ENCODE results near the gene TSR1. TPM values are rescaled to one million over a fixed set of nuclear protein-coding genes. Genes with fewer than 3 reads are reported as not detected.

TSR1 gene
- total RNA-seq, 2 donors from 2014 or later: 48.8 to 77.1 TPM

DNA sequence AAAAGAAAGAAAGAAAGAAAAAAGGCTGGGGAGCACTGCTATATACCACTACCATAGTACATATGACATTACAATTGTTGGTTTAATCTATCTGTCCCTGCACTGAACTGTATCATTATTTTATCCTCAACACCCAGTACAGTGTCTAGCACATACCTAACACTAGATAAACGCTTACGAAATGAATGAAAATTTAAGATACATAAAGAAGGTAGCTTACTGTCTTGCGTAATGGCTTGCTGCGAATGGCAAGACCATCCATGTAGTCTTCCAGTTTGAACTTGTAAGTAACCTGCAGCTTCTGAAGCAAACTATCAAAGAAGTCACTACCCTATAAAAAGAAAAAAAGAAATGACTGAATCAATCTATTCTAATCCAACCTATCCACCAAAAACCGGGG lies 39.2 kb downstream of the TSR1 start:
- no peak overlapping the region for H3K27ac Mint-ChIP-seq
- no peaks in the 10 kb centered on the region for H3K27me3 Mint-ChIP-seq
- no peaks in the 10 kb centered on the region for H3K9me3 Mint-ChIP-seq
- H3K4me3 Mint-ChIP-seq: no peak overlapping the region
- peaks cover 37% of the 10 kb centered on the region for H3K4me1 Mint-ChIP-seq
- H3K36me3 Mint-ChIP-seq (ENCODE audit: low read depth): peaks cover 99% of the 10 kb centered on the region
- no peak for ATAC-seq (replicated peaks)

DNA sequence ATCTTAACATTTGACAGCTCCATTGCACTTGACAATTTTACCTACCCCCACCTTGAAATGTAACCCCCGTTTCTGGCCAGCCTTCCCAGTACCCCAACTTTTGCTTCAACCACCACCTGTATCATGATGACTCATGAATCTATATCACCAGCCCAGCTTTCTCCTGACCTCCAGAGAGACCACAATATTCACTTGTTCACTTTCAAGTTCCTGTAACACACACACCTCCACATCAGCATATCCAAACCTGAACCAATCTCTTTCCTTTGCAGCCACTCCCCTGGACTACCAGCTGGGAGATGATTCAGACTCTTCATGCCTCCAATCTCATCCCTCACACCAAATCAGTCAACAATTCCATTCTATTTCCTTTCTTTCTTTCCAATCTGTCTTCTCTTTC lies 40.7 kb downstream of the TSR1 start:
- peak overlapping the region; percentile 5 for H3K27ac Mint-ChIP-seq
- peak overlapping the region; percentile 31 for H3K4me3 Mint-ChIP-seq
- peaks cover 32% of the 10 kb centered on the region for H3K4me1 Mint-ChIP-seq
- peak; percentile 97 for ATAC-seq (replicated peaks)
- H3K27me3 Mint-ChIP-seq: no peaks in the 10 kb centered on the region
- H3K36me3 Mint-ChIP-seq (ENCODE audit: low read depth): peaks cover 100% of the 10 kb centered on the region
- no peaks in the 10 kb centered on the region for H3K9me3 Mint-ChIP-seq

DNA sequence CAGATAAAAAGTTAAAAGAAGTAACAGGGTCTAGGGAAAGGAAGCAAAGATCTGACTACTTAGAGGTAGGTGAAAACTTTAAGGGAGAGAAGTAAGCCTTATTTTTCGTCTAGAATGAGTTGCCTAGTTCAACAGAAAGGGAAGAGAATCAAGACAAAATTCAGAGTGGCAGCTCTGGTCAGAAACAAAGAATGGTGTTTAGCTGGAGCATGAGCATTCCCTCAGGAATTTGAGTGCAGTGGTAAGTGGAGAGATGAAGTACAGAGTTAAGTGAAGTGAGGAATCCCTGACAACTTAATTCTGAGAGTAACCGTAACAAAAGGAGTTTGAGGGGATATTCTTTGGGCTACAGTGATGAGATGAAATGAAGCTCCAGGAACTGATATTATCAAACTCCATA lies 44.2 kb downstream of the TSR1 start:
- ATAC-seq (replicated peaks): no peak
- peaks cover 100% of the 10 kb centered on the region for H3K36me3 Mint-ChIP-seq (ENCODE audit: low read depth)
- no peak overlapping the region for H3K4me3 Mint-ChIP-seq

DNA sequence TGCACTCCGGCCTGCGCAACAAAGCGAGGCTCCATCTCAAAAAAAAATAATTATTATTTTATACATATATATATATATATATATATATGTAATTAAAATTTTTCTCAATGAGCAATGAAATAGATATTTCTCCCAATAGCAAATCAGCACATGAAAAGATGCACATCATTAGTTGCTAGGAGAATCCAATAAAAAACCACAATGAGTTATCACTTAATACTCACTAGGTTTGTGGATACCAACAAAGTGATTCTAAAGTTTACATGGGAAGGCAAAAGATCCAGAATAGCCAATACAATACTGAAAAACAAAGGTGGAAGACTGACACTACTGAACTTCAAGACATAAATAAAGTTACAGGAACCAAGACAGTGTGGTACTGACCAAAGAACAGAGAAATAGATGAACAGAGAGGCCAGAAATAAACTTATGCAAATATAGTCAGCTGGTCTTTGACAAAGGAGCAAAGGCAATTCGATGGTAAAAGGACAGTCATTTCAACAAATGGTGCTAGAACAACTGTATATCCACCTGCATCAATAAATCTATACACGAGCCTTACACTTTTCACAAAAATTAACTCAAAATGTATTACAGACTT lies 46.3 kb downstream of the TSR1 start:
- Mint-ChIP-seq H3K9me3 (no peaks in the 10 kb centered on the region), H3K4me3 (no peak overlapping the region), H3K27ac (no peak overlapping the region), H3K36me3 (ENCODE audit: low read depth) (peaks cover 100% of the 10 kb centered on the region), H3K4me1 (peaks cover 11% of the 10 kb centered on the region), H3K27me3 (no peaks in the 10 kb centered on the region)
- no peak for ATAC-seq (replicated peaks)

More for the DNA sequence above, 44.2 kb downstream of the TSR1 start:
- Mint-ChIP-seq H3K4me1 (peaks cover 25% of the 10 kb centered on the region), H3K27ac (no peak overlapping the region), H3K9me3 (no peaks in the 10 kb centered on the region), H3K27me3 (no peaks in the 10 kb centered on the region)

- no peak overlapping the region for H3K27ac Mint-ChIP-seq
- H3K9me3 Mint-ChIP-seq: no peaks in the 10 kb centered on the region
- H3K36me3 Mint-ChIP-seq (ENCODE audit: low read depth): peaks cover 97% of the 10 kb centered on the region
- peaks cover 10% of the 10 kb centered on the region for H3K4me1 Mint-ChIP-seq
- no peak overlapping the region for H3K4me3 Mint-ChIP-seq
- no peak for ATAC-seq (replicated peaks)
- no peaks in the 10 kb centered on the region for H3K27me3 Mint-ChIP-seq
Measured at GRCh38 chr17:2283302-2283701, 53.0 kb downstream of the TSR1 start.

DNA sequence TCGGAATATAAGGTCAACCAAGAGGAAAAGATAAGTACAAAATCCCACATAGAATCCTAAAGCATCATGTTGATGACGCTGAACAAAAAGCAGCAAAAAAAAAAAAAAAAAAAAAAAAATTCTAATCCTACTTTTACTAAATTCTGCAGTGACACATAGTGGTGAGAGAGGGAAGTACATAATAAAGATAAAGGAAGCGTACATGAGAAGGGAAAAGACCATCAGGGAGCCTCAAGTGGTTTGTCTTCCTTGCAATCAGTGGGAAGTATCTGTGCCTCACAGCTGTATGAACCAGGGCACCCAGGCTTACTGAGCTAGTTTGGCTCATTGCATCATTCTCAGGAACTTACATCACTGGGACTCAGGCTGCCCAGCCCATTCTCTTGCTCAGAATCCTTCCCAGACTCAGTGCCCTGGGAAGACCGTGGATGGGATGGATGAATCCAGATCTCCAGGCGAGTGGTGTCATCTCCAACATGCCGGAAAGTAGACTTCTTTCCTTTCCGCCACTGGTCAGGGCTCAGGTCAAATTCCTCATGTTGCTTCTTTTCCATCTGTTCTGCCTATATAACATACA lies 53.9 kb downstream of the TSR1 start:
- peaks cover 10% of the 10 kb centered on the region for H3K4me1 Mint-ChIP-seq
- no peak overlapping the region for H3K4me3 Mint-ChIP-seq
- H3K36me3 Mint-ChIP-seq (ENCODE audit: low read depth): peaks cover 94% of the 10 kb centered on the region
- H3K27ac Mint-ChIP-seq: peak overlapping the region; percentile 55
- H3K9me3 Mint-ChIP-seq: no peaks in the 10 kb centered on the region
- ATAC-seq (replicated peaks): peak; percentile 69
- no peaks in the 10 kb centered on the region for H3K27me3 Mint-ChIP-seq

DNA sequence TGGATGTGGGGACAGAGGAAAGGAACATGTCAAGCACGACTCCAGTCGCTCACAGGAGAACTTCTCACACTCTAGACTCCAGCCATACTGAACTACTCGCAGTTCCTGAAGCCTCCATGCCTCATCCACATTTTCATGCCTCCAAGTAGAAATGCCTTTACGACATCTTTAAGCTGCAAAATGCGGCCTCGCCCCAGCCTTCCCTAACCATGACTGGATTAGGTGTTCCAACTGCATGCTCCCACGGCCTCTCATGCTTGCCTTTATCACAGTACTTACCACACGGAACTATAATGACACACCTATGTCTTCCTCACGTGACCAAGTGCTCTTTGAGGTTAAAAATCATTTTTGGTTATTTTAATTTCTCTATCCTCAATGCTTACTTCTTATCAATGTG lies 56.5 kb downstream of the TSR1 start:
- Mint-ChIP-seq H3K4me3 (no peak overlapping the region), H3K36me3 (ENCODE audit: low read depth) (peaks cover 93% of the 10 kb centered on the region)

GRCh38 chr17:2277429-2278170 lies 58.7 kb downstream of the TSR1 start:
- no peak overlapping the region for H3K4me3 Mint-ChIP-seq
- no peaks in the 10 kb centered on the region for H3K9me3 Mint-ChIP-seq
- no peaks in the 10 kb centered on the region for H3K27me3 Mint-ChIP-seq
- no peak overlapping the region for H3K27ac Mint-ChIP-seq
- peaks cover 23% of the 10 kb centered on the region for H3K4me1 Mint-ChIP-seq
- peaks cover 85% of the 10 kb centered on the region for H3K36me3 Mint-ChIP-seq (ENCODE audit: low read depth)
- ATAC-seq (replicated peaks): no peak

More for the DNA sequence above, 56.5 kb downstream of the TSR1 start:
- H3K4me1 Mint-ChIP-seq: peaks cover 23% of the 10 kb centered on the region
- H3K27ac Mint-ChIP-seq: no peak overlapping the region
- no peaks in the 10 kb centered on the region for H3K9me3 Mint-ChIP-seq
- no peak for ATAC-seq (replicated peaks)
- no peaks in the 10 kb centered on the region for H3K27me3 Mint-ChIP-seq

GRCh38 chr17:2275722-2276121 lies 60.5 kb downstream of the TSR1 start:
- Mint-ChIP-seq H3K4me1 (peaks cover 21% of the 10 kb centered on the region), H3K27me3 (no peaks in the 10 kb centered on the region), H3K9me3 (no peaks in the 10 kb centered on the region), H3K27ac (peak overlapping the region; percentile 84), H3K36me3 (ENCODE audit: low read depth) (peaks cover 78% of the 10 kb centered on the region), H3K4me3 (peak overlapping the region; percentile 15)
- peak; percentile 27 for ATAC-seq (replicated peaks)

GRCh38 chr17:2274414-2274813 lies 61.8 kb downstream of the TSR1 start:
- no peak for ATAC-seq (replicated peaks)
- H3K9me3 Mint-ChIP-seq: no peaks in the 10 kb centered on the region

More at GRCh38 chr17:2274414-2274813, 61.8 kb downstream of the TSR1 start:
- Mint-ChIP-seq H3K27me3 (no peaks in the 10 kb centered on the region), H3K4me1 (peaks cover 25% of the 10 kb centered on the region), H3K4me3 (no peak overlapping the region), H3K27ac (no peak overlapping the region), H3K36me3 (ENCODE audit: low read depth) (peaks cover 80% of the 10 kb centered on the region)

Other genes starting within 250 kb of the TSR1 start
- 10 to 100 TPM; 39.0 to 52.8 TPM for gene SMG6, start 32.7 kb downstream of the TSR1 start, total RNA-seq
- 10 to 100 TPM; 11.8 to 19.1 TPM for gene SRR, start 32.5 kb downstream of the TSR1 start, total RNA-seq
- 10 to 100 TPM; 35.2 to 43.4 TPM for gene SGSM2, start 1.0 kb upstream of the TSR1 start, total RNA-seq
- 10 to 100 TPM; 28.7 to 33.2 TPM for gene MNT, start 64.6 kb upstream of the TSR1 start, total RNA-seq
- 10 to 100 TPM; 35.8 to 49.9 TPM for gene METTL16, start 175.4 kb upstream of the TSR1 start, total RNA-seq